WTC11 (cell line): Measurements from ENCODE around the gene IPO8.

ENCODE experiments used
- ATF1 ChIP-seq: sonication (generic); formaldehyde crosslinking; IDR thresholded peaks from 2 replicates; pipeline ENCODE4 v1.8.1; 2023; ENCODE audit warnings: mild to moderate bottlenecking, moderate library complexity, missing genetic modification reagents
- ELF4 ChIP-seq: sonication (generic); formaldehyde crosslinking; IDR thresholded peaks from 2 replicates; pipeline ENCODE4 v1.8.1; 2022; ENCODE audit warnings: low read depth, mild to moderate bottlenecking, moderate library complexity, missing genetic modification reagents
- GABPB1 ChIP-seq: sonication (generic); formaldehyde crosslinking; IDR thresholded peaks from 2 replicates; pipeline ENCODE4 v1.8.1; 2023; ENCODE audit warnings: mild to moderate bottlenecking, missing genetic modification reagents
- JUN ChIP-seq: sonication (generic); formaldehyde crosslinking; IDR thresholded peaks from 2 replicates; pipeline ENCODE4 v1.8.0; 2023; ENCODE audit warnings: mild to moderate bottlenecking, missing genetic modification reagents
- MYBL2 ChIP-seq: sonication (generic); formaldehyde crosslinking; IDR thresholded peaks from 2 replicates; pipeline ENCODE4 v1.8.1; 2023; ENCODE audit warnings: mild to moderate bottlenecking, moderate library complexity, missing genetic modification reagents
- NFATC4 ChIP-seq: fragments of 250-450 bp; sonication (Bioruptor Pico); IDR thresholded peaks from 2 replicates; pipeline ENCODE4 v1.9.0; 2021; ENCODE audit warnings: mild to moderate bottlenecking
- TEAD4 ChIP-seq: sonication (generic); formaldehyde crosslinking; IDR thresholded peaks from 2 replicates; pipeline ENCODE4 v1.8.0; 2022; ENCODE audit warnings: mild to moderate bottlenecking, missing genetic modification reagents
- TF ChIP-seq, protein P1 (sequence below): fragments of 200-600 bp; IDR thresholded peaks from 2 replicates; pipeline ENCODE4 v1.8.0; 2022; ENCODE audit warnings: antibody characterized with exemption
- TF ChIP-seq, protein P2 (sequence below): sonication (generic); formaldehyde crosslinking; conservative IDR thresholded peaks from 2 replicates; pipeline ENCODE4 v1.8.1; 2022; ENCODE audit warnings: mild to moderate bottlenecking, missing genetic modification reagents
- TF ChIP-seq, protein P3 (sequence below): sonication (generic); formaldehyde crosslinking; IDR thresholded peaks from 2 replicates; pipeline ENCODE4 v1.8.0; 2022; ENCODE audit warnings: mild to moderate bottlenecking, missing genetic modification reagents
- TF ChIP-seq, protein P4 (sequence below): sonication (generic); formaldehyde crosslinking; IDR thresholded peaks from 2 replicates; pipeline ENCODE4 v1.8.1; 2023; ENCODE audit warnings: mild to moderate bottlenecking, moderate library complexity, missing genetic modification reagents
- TF ChIP-seq, protein P5 (sequence below): sonication (generic); formaldehyde crosslinking; IDR thresholded peaks from 2 replicates; pipeline ENCODE4 v1.8.1; 2022; ENCODE audit warnings: missing genetic modification reagents, borderline replicate concordance
- TF ChIP-seq, protein P6 (sequence below): fragments of 250-450 bp; sonication (Bioruptor Pico); IDR thresholded peaks from 2 replicates; pipeline ENCODE4 v1.8.0; 2021; ENCODE audit warnings: mild to moderate bottlenecking

DNA sequence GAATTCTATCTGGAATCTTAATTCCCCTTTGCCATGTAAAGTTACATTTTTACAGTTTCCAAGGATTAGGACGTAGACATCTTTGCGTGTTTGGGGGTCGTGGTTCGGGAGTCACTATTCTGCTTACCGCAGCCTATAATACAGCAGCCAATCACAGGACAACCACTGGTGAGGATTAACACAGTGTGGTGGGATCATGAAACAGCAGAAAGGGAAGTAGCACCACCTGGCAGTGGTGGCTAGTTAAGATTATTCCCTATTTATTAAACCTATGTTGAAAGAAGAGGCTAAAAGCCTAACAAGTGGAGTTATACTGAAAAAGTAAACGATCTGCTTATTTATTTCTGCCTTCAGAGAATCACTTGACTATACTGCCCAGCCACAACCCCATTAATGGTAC is 71.7 kb downstream of the IPO8 start:
- TF ChIP-seq, protein P1, sequence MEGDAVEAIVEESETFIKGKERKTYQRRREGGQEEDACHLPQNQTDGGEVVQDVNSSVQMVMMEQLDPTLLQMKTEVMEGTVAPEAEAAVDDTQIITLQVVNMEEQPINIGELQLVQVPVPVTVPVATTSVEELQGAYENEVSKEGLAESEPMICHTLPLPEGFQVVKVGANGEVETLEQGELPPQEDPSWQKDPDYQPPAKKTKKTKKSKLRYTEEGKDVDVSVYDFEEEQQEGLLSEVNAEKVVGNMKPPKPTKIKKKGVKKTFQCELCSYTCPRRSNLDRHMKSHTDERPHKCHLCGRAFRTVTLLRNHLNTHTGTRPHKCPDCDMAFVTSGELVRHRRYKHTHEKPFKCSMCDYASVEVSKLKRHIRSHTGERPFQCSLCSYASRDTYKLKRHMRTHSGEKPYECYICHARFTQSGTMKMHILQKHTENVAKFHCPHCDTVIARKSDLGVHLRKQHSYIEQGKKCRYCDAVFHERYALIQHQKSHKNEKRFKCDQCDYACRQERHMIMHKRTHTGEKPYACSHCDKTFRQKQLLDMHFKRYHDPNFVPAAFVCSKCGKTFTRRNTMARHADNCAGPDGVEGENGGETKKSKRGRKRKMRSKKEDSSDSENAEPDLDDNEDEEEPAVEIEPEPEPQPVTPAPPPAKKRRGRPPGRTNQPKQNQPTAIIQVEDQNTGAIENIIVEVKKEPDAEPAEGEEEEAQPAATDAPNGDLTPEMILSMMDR, result no peak
- TF ChIP-seq, protein P2, sequence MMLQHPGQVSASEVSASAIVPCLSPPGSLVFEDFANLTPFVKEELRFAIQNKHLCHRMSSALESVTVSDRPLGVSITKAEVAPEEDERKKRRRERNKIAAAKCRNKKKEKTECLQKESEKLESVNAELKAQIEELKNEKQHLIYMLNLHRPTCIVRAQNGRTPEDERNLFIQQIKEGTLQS (CRISPR knock-in tag), result no peak
- TF ChIP-seq JUN (CRISPR knock-in tag) (no peak), ATF1 (no peak), TEAD4 (no peak), MYBL2 (no peak), ELF4 (no peak), GABPB1 (CRISPR knock-in tag) (no peak), NFATC4 (CRISPR knock-in tag) (no peak)
- TF ChIP-seq, protein P3, sequence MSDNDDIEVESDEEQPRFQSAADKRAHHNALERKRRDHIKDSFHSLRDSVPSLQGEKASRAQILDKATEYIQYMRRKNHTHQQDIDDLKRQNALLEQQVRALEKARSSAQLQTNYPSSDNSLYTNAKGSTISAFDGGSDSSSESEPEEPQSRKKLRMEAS (CRISPR knock-in tag), result no peak
- TF ChIP-seq, protein P4, sequence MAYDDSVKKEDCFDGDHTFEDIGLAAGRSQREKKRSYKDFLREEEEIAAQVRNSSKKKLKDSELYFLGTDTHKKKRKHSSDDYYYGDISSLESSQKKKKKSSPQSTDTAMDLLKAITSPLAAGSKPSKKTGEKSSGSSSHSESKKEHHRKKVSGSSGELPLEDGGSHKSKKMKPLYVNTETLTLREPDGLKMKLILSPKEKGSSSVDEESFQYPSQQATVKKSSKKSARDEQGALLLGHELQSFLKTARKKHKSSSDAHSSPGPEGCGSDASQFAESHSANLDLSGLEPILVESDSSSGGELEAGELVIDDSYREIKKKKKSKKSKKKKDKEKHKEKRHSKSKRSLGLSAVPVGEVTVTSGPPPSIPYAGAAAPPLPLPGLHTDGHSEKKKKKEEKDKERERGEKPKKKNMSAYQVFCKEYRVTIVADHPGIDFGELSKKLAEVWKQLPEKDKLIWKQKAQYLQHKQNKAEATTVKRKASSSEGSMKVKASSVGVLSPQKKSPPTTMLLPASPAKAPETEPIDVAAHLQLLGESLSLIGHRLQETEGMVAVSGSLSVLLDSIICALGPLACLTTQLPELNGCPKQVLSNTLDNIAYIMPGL (CRISPR knock-in tag), result no peak
- TF ChIP-seq, protein P5, sequence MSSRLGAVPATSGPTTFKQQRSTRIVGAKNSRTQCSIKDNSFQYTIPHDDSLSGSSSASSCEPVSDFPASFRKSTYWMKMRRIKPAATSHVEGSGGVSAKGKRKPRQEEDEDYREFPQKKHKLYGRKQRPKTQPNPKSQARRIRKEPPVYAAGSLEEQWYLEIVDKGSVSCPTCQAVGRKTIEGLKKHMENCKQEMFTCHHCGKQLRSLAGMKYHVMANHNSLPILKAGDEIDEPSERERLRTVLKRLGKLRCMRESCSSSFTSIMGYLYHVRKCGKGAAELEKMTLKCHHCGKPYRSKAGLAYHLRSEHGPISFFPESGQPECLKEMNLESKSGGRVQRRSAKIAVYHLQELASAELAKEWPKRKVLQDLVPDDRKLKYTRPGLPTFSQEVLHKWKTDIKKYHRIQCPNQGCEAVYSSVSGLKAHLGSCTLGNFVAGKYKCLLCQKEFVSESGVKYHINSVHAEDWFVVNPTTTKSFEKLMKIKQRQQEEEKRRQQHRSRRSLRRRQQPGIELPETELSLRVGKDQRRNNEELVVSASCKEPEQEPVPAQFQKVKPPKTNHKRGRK (CRISPR knock-in tag), result no peak
- TF ChIP-seq, protein P6, sequence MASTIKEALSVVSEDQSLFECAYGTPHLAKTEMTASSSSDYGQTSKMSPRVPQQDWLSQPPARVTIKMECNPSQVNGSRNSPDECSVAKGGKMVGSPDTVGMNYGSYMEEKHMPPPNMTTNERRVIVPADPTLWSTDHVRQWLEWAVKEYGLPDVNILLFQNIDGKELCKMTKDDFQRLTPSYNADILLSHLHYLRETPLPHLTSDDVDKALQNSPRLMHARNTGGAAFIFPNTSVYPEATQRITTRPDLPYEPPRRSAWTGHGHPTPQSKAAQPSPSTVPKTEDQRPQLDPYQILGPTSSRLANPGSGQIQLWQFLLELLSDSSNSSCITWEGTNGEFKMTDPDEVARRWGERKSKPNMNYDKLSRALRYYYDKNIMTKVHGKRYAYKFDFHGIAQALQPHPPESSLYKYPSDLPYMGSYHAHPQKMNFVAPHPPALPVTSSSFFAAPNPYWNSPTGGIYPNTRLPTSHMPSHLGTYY (CRISPR knock-in tag), result no peak
